ENCODE results near the gene HOXB5.

The HOXB5 gene

DNA sequence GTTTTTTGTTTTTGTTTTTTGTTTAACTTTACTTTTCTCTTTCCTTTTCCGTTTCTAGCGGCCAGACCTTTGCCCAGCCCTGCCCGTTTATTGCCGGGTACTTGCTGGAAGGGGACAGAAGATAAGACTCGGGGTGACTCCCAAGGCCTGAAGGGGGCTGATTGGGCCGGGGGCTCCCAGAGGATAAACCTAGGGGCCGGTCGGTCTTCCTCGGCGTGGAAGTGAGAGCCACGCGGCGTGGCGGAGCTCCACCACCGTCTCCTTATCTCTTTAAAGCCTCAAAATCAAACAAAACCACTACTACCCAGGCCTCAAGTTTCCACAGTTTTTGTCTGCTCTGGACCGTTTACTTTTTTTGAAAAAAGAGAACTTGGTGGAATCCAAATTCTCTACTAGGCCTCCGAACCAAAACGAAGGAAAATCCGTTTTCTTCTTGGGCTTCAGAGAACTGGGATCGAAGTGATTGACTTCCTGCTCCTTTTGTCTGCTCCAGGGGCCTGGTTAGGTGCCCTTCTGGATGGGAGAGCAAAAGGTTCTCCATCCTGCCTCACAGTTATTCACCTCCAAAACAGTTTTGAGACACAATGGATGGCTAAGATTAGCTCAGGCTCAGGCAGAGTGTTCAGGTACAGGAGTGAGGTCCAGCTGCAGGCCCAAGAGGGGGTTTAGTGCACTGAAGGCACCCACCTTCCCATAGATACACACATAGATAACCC lies 41.1 kb upstream of the HOXB5 start:
- Histone ChIP-seq H3K79me2 (ENCODE audit: control insufficient read depth, insufficient read depth, low read length, unreplicated experiment) (no peaks in the 10 kb centered on the region), H3K4me3 (ENCODE audit: low read depth, low read length) (no peak overlapping the region), H2AFZ (ENCODE audit: low read length, unreplicated experiment) (no peak overlapping the region), H3K27ac (ENCODE audit: low read depth, low read length) (no peak overlapping the region), H3K27me3 (ENCODE audit: insufficient read depth, low read length) (peaks cover 100% of the 10 kb centered on the region), H3K36me3 (ENCODE audit: insufficient read depth, low read length) (no peaks in the 10 kb centered on the region), H3K4me1 (ENCODE audit: control insufficient read depth, insufficient read depth, low read length, unreplicated experiment) (no peaks in the 10 kb centered on the region)

DNA sequence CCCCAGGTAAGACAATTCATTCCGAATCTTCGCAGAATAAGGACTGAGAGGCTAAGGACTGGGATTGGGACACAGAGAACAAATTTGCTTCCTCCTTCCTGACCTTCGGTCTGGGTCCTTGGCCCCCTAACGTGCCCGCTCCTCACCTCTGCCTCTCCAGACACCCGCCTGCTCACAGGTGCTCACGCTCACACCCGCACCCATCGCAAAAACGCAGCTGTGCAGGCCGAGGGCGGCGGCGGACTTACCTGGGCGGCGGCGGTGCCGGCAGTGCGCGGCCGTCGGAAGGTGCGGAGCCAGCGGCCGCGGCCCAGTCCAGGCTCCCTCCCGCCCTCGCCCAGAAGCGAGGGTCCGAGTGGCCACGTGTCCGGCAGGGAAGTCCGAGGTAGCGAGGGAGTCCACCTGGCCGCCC lies 39.7 kb upstream of the HOXB5 start:
- Histone ChIP-seq H3K27me3 (ENCODE audit: insufficient read depth, low read length) (peaks cover 100% of the 10 kb centered on the region), H2AFZ (ENCODE audit: low read length, unreplicated experiment) (no peak overlapping the region), H3K27ac (ENCODE audit: low read depth, low read length) (no peak overlapping the region), H3K4me3 (ENCODE audit: low read depth, low read length) (no peak overlapping the region), H3K4me1 (ENCODE audit: control insufficient read depth, insufficient read depth, low read length, unreplicated experiment) (no peaks in the 10 kb centered on the region), H3K79me2 (ENCODE audit: control insufficient read depth, insufficient read depth, low read length, unreplicated experiment) (no peaks in the 10 kb centered on the region), H3K36me3 (ENCODE audit: insufficient read depth, low read length) (no peaks in the 10 kb centered on the region)

DNA sequence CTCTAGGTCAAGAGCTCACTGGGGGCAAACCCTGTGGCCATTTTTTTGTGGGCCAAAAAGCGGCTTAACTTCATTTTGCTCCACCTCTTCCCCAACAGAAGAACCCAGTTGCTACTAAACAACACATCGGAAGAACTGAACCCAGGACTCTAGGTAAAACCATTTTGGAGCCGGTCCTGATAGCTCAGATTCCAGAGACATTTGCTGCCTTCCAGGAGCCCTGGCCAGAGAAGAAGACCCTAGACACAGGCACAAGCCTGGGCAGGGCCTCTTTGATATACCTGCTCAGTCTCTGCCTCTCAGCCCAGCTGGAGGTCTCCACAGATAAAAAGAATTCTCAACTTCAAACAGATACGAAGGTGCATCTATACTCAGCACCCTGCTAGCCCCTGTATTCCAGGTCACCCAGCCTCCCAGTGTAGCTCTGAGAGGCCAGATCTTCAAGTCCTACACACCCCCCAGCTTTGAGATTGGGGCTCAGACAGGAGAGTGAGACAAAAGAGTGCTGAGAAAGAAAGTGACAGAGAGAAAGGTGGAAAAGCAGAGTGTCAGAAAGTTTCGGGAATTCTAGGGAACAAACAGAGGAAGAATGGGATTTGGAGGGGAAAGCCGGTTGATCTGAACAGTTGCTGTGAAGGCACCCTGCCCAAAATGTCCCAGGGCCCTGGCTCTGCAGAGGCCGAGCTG lies 39.1 kb upstream of the HOXB5 start:
- H3K27me3 ChIP-seq (ENCODE audit: insufficient read depth, low read length), result peaks cover 100% of the 10 kb centered on the region
- H3K27ac ChIP-seq (ENCODE audit: low read depth, low read length), result no peak overlapping the region

DNA sequence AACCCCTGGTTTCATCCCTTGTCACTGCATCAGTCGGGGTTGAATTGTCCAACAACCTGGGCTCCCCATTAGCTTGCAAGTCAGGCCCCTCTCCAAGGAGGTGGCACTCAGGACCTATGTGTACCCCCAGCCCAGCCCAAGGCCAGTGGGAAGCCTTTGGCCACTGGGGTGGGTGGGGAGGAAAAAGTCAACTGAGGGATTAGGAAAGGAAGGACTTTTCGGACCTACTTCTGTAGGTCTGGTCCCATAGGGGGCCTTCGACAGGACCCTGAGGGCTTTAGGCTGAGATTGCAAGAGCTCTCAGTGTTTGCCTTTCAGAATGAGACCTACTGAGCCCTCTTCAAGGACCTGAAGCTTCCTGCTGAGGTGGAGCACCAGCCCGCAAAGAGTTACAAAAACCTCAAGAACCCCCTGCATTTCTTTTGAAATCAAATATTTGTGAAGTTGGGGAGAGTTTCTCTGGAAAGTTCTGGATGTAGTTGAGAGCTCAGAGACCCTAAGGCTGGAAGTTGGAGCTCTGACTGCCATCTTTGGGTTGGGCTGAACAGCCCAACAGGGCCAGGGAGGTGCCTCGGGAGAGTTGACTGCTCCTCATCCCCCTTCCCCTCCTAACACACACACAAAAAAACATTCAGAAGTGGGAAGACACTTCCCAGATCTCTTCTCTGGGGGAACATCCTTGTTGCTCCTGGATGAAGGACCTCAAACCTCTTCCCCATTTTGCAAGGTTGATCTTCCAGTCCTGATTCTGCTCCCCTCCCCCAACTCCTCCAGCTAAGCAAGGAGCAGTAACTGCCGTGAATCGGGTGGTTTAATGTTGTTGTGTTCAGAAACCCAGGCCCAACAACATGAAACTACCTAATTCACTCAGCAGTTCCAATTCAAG lies 38.4 kb upstream of the HOXB5 start:
- peaks cover 100% of the 10 kb centered on the region for H3K27me3 ChIP-seq (ENCODE audit: insufficient read depth, low read length)
- H3K79me2 ChIP-seq (ENCODE audit: control insufficient read depth, insufficient read depth, low read length, unreplicated experiment), result no peaks in the 10 kb centered on the region
- no peaks in the 10 kb centered on the region for H3K36me3 ChIP-seq (ENCODE audit: insufficient read depth, low read length)
- H3K4me1 ChIP-seq (ENCODE audit: control insufficient read depth, insufficient read depth, low read length, unreplicated experiment), result no peaks in the 10 kb centered on the region
- H2AFZ ChIP-seq (ENCODE audit: low read length, unreplicated experiment), result no peak overlapping the region
- no peak overlapping the region for H3K27ac ChIP-seq (ENCODE audit: low read depth, low read length)
- H3K4me3 ChIP-seq (ENCODE audit: low read depth, low read length), result no peak overlapping the region

More for the DNA sequence above, 39.1 kb upstream of the HOXB5 start:
- Histone ChIP-seq H2AFZ (ENCODE audit: low read length, unreplicated experiment) (no peak overlapping the region), H3K4me1 (ENCODE audit: control insufficient read depth, insufficient read depth, low read length, unreplicated experiment) (no peaks in the 10 kb centered on the region), H3K36me3 (ENCODE audit: insufficient read depth, low read length) (no peaks in the 10 kb centered on the region), H3K79me2 (ENCODE audit: control insufficient read depth, insufficient read depth, low read length, unreplicated experiment) (no peaks in the 10 kb centered on the region), H3K4me3 (ENCODE audit: low read depth, low read length) (no peak overlapping the region)

DNA sequence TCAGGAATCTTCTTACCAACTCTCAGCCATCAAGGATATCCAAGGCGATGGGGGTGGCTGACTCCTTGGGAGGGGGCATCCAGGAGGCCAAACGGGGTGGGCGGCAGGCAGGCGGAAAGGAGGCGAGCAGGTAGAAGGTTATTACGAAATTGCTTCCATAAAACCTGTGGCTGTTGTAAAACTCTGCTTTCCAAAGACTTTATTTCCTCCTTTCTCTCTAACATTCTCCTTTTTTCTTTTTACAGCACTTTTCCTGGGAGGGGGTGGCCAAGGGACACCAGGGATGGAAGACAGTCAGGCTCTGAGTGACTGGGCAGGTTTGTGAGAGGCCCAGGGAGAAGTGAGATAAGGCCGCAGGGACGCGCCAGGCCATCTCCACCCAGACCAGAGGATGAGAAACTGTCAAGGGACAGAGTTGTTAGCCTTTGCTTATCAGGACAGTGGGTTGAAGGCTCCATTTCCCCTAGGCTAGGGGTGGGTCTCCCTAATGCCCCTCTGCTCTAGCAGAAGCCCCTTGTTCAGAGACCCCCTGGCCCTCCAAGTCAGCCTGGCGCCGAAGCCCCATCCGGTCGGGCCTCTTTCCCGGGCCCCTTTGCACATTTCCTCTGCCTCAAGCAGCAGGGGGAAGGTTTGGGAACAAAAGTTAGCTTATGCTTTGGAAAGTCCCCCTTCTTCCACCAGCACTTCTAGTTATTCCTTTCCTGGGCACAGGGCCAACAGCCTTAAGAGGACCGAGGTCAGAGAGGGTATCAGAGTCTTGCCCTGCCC lies 37.5 kb upstream of the HOXB5 start:
- Histone ChIP-seq H3K4me3 (ENCODE audit: low read depth, low read length) (no peak overlapping the region), H2AFZ (ENCODE audit: low read length, unreplicated experiment) (no peak overlapping the region), H3K4me1 (ENCODE audit: control insufficient read depth, insufficient read depth, low read length, unreplicated experiment) (no peaks in the 10 kb centered on the region), H3K36me3 (ENCODE audit: insufficient read depth, low read length) (no peaks in the 10 kb centered on the region), H3K27ac (ENCODE audit: low read depth, low read length) (no peak overlapping the region), H3K27me3 (ENCODE audit: insufficient read depth, low read length) (peaks cover 99% of the 10 kb centered on the region), H3K79me2 (ENCODE audit: control insufficient read depth, insufficient read depth, low read length, unreplicated experiment) (no peaks in the 10 kb centered on the region)

DNA sequence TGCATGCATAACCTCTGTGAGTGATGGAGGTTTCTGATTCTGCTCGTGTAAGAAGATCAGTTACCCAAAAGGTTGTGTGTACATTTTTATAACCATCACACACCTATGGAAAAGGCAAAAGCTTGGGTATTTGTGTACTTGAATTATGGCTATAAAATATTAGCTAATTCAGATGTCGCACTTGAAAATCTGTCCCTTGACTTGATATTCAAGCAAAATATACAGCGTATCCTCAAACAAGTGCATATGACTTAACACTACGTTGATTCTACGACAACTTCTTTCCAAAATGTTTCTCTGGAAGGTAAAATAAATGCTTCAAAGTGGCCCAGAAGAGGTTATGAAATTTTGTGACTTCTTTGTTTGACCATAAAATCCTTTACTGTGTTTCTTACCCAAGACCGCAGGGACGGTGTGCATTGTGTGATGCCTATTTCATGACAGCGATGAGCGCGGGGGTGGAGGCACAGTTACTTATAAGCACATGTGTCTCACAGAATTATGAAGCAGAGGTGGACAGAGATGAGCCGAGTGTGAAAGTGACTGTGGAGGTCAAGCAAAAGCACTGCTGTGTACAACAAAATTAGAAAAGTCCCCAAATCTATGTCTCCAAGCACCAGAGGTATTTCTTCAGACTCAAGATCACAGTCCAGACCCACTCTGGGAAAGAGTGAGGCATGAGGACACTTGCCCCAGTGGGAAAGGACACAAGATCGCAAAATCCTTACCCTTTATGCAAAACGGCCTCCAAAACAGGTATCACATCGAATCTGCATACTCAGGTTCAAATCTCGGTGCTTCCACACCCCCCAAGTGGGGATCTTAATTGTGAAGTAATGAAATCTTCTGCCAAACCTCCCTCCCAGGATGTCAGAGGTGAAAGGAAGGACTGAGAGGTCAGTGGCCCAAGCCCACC lies 36.7 kb upstream of the HOXB5 start:
- Histone ChIP-seq H2AFZ (ENCODE audit: low read length, unreplicated experiment) (no peak overlapping the region), H3K4me1 (ENCODE audit: control insufficient read depth, insufficient read depth, low read length, unreplicated experiment) (no peaks in the 10 kb centered on the region), H3K27me3 (ENCODE audit: insufficient read depth, low read length) (peaks cover 98% of the 10 kb centered on the region), H3K79me2 (ENCODE audit: control insufficient read depth, insufficient read depth, low read length, unreplicated experiment) (no peaks in the 10 kb centered on the region), H3K27ac (ENCODE audit: low read depth, low read length) (no peak overlapping the region), H3K4me3 (ENCODE audit: low read depth, low read length) (no peak overlapping the region), H3K36me3 (ENCODE audit: insufficient read depth, low read length) (no peaks in the 10 kb centered on the region)

DNA sequence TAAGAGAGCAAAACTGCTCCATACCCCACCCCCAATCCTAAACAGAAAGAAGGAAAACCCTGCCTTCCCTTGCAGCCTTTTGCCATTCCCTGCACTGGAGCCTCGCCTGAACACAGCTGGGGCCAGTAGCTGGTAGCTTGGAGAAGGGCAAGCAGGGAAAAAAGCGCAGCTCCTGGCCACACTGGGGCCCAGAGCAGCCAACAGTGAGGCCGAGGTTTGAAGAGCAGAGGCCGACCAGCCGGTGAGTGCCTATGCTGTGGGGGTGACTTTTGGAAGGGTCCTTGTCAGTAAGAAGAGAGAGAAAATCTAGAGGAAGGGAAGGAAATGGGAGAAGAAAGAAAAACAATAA lies 35.8 kb upstream of the HOXB5 start:
- Histone ChIP-seq H2AFZ (ENCODE audit: low read length, unreplicated experiment) (no peak overlapping the region), H3K4me1 (ENCODE audit: control insufficient read depth, insufficient read depth, low read length, unreplicated experiment) (no peaks in the 10 kb centered on the region), H3K79me2 (ENCODE audit: control insufficient read depth, insufficient read depth, low read length, unreplicated experiment) (no peaks in the 10 kb centered on the region), H3K27ac (ENCODE audit: low read depth, low read length) (no peak overlapping the region), H3K36me3 (ENCODE audit: insufficient read depth, low read length) (no peaks in the 10 kb centered on the region), H3K4me3 (ENCODE audit: low read depth, low read length) (no peak overlapping the region), H3K27me3 (ENCODE audit: insufficient read depth, low read length) (peaks cover 98% of the 10 kb centered on the region)

DNA sequence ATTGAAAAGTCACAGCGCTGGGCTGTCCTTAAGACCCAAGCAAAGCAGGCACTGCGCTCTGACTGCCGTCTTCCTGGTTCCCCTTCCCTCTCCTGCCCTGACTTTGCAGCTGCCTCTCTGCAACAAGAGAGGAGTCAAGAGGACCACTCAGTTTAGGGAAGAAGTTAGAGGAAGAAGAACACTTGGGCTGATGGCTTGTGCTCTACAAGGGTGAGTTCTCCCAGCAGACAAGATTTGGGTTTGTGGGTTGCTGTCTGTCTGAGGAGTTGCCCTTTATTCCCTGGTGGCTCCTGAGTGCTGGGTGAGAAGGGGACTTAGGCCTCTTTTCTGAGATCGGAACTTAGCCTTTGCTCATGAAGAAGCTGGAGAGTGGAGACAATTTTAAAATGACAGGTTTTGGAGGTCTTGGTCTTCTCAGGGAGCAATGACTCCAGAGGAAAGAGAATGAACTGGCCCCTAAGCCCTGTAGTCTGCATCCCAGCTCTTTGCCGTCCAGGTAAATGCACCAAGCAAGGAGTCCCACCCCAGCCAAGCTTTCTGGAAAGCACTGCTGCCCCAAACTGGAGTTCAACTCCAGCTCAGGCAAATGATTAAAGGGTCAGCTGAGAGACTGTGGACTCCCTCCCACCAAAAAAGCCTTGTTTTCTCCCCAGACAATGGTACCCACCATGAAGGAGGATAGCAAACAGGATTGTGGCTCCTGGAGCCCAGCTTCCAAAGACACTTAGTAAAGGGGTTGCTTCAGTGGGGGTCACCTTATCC lies 35.3 kb upstream of the HOXB5 start:
- H3K4me1 ChIP-seq (ENCODE audit: control insufficient read depth, insufficient read depth, low read length, unreplicated experiment), result no peaks in the 10 kb centered on the region
- H3K27me3 ChIP-seq (ENCODE audit: insufficient read depth, low read length), result peaks cover 98% of the 10 kb centered on the region
- no peak overlapping the region for H3K4me3 ChIP-seq (ENCODE audit: low read depth, low read length)
- no peak overlapping the region for H3K27ac ChIP-seq (ENCODE audit: low read depth, low read length)
- no peaks in the 10 kb centered on the region for H3K79me2 ChIP-seq (ENCODE audit: control insufficient read depth, insufficient read depth, low read length, unreplicated experiment)
- H3K36me3 ChIP-seq (ENCODE audit: insufficient read depth, low read length), result no peaks in the 10 kb centered on the region
- no peak overlapping the region for H2AFZ ChIP-seq (ENCODE audit: low read length, unreplicated experiment)
